C4-2B (cell line): Measurements from ENCODE around the gene SIK3.

Source experiments
- CTCF ChIP-seq: fragments of 450-650 bp; conservative IDR thresholded peaks from 2 replicates; pipeline ENCODE4 v1.5.1; 2017; ENCODE audit warnings: mild to moderate bottlenecking
- ZFX ChIP-seq: fragments of 450-650 bp; IDR thresholded peaks from 2 replicates; pipeline ENCODE4 v1.6.1; 2017

GRCh38 chr11:116851626-116852025 is 246.6 kb downstream of the SIK3 start:
- TF ChIP-seq CTCF (no peak), ZFX (no peak)
